Measurements from ENCODE around the gene CPNE1.
"Not testable (repeated sequence)": the region's sequence is repeated elsewhere in the genome, so short reads cannot be mapped to it uniquely, and the experiment has no call there.

CPNE1 gene

GRCh38 chr20:35698298-35699126 is 33.8 kb upstream of the CPNE1 start:
- no peak for DNase-seq (ENCODE audit: low read depth in 3 of 3, low spot score in 1 of 3)

- DNase-seq (ENCODE audit: low read depth in 3 of 3, low spot score in 1 of 3): no peak
Measured at GRCh38 chr20:35697696-35698297, 33.1 kb upstream of the CPNE1 start.

- no peak for DNase-seq (ENCODE audit: low read depth in 3 of 3, low spot score in 1 of 3)
Measured at GRCh38 chr20:35695978-35696377, 31.3 kb upstream of the CPNE1 start.

DNA sequence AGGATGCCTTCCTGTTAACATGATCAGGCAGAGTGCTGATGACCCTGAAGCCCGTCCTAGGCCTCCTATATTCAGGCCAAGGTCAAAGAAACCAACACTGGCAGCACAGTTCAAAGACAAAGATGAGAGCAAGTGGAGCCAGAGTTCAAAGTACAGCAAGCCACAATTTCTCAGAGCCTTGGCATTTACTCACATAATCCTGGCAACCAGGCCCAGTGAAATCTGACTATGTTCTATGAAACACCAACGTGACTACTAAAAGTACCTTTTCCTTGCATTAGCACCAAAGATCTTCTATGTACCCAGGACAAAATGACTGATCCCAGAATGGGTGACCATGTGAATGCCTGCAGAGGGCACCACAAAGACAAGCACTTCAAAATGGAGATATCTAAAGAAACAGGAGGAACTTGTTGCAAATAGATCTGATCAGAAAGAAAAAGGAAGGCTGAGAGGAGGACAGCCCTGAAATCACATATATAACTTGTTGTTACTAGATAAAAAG is 30.6 kb upstream of the CPNE1 start:
- DNase-seq (ENCODE audit: low read depth in 3 of 3, low spot score in 1 of 3): no peak

DNA sequence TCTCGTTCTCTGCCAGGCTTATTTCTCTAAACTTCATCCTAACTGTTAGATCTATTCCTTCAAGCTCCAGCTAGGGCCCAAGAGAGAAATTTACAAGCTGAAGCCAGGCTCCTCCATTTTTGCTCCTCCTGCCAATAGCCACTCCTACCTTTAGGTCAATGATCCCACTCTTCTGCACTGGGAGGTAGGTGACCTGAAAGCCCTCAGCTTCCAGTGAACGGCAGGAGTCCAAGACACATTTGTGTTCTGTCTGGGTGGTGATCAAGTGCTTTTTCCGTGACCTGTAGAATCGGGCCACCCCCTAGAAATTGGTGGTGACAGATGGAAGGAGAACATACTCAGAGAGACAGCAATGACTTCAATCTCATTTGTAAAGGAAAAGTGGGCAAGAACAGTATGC is 25.6 kb upstream of the CPNE1 start:
- no peak for DNase-seq (ENCODE audit: low read depth in 3 of 3, low spot score in 1 of 3)

- DNase-seq (ENCODE audit: low read depth in 3 of 3, low spot score in 1 of 3): not testable (repeated sequence)
Measured at GRCh38 chr20:35686872-35687271, 22.2 kb upstream of the CPNE1 start.

DNA sequence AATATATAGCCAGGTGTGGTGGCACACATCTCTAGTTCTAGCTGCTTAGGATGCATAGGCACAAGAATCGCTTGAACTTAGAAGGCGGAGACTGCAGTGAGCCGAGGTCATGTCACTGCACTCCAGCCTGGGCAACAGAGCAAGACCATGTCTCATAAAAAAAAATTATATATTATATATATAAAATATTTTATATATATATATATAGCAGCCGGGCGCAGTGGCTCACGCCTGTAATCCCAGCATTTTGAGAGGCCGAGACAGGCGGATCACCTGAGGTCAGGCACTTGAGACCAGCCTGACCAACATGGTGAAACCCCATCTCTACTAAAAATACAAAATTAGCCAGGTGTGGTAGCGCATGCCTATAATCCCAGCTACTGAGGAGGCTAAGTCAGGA is 20.7 kb upstream of the CPNE1 start:
- DNase-seq (ENCODE audit: low read depth in 3 of 3, low spot score in 1 of 3): not testable (repeated sequence)

DNA sequence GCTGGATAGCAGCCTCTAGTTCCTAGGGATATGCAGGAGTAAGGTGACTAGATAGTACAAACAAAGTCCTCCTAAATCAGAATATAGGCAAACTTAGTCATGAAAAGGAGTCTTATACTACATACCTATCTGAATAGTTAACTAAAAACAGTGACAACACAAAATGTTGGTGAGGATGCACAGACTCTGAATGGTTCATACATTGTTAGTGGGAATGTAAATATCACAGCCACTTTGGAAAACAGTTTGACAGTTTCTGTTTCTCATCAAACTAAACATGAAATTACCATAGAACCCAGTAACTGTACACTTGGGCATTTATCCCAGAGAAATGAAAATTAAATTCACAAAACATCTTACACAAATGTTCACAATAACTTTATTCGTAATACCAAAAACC is 17.3 kb upstream of the CPNE1 start:
- DNase-seq (ENCODE audit: low read depth in 3 of 3, low spot score in 1 of 3): no peak

DNA sequence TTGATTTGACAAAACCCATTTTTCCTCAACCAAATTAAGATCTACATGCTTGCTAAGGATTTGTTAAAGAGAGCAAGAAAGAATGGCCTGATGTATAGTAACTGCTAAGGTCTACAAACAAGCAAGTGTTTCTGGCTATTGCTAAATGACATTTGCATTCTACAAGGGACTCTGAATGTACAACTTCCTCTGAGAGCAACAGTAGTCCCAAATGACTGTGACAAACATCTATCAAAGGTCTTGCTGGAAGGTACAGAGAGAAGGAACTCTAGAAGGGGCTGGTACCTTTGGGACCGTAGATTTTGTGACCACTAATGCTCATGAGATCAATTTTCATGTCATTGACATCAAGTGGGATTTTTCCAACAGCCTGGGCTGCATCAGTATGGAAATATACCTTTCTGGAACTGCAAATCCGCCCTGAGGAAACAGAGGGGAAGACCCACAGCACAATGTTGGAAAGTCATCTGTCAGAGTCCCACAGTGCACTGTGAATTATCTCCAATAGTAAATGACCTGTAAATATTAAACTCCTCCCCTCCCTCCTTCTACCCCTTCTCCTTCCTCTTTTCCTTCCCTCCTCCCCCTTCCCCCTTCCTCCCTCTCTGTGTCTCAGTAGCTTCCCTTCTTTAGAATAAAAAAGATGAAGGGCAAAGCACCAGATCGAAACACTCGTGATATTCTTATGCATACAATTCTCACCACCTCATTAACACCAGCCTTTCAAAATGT is 15.9 kb upstream of the CPNE1 start:
- DNase-seq (ENCODE audit: low read depth in 3 of 3, low spot score in 1 of 3): no peak

DNA sequence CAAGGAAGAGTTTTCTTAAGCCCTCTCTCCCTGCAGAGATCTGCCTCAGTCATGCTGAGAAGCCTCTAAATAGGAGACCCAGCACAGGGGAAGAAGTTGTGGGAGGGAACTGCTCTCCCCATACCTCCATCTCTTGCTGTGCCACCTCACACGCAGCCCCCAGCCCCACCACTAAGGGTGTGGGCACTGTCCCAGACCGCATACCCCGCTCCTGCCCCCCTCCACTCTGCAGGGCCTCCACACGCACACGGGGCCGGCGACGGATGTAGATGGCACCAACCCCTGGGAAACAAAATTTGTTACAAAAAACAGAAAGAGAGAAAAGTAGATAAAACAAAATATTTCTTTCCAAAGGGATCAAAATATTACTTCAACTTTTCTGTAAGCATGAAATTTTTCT is 10.2 kb upstream of the CPNE1 start:
- DNase-seq (ENCODE audit: low read depth in 3 of 3, low spot score in 1 of 3): no peak

DNA sequence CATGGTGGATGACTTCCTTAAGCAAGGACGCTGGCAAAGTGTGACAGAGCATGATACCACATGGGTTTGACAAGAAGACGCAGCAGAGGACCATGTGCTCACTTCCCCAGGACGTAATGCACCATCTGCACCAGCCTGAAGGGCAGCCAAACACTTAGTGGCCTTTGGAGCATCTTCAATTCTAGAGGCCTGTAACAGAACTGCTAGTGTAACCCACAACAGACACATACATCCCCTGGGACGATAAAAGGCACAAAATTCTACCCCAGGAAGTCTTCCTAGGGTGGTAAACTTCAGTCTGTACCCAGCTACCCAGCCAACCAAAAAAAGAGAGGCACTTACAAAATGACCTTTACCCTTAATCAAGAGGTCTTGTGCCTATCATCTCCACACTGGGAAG is 9.2 kb upstream of the CPNE1 start:
- DNase-seq (ENCODE audit: low read depth in 3 of 3, low spot score in 1 of 3): no peak

GRCh38 chr20:35669681-35670080 is 5.0 kb upstream of the CPNE1 start:
- DNase-seq (ENCODE audit: low read depth in 3 of 3, low spot score in 1 of 3): no peak

DNA sequence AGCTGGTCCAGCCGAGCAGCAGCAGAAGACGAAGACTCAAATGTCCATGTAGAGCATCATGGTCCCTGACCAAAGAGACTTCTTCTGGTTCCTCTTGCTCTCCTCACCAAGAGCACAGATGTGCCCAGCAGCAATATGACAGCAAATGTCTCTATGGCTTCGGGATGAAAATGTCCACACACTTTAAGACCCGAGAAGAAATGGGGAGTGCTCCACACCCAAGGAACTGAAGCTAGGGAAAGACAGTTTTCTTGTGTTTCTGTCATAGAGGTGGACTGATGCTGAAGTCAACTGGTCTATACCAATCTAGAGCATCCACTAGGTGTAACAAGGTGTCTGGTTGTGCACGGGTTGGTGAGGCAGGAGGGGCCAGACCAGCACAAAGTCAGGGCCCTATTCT is 4.5 kb upstream of the CPNE1 start:
- no peak for DNase-seq (ENCODE audit: low read depth in 3 of 3, low spot score in 1 of 3)

GRCh38 chr20:35665949-35666288 is 1.2 kb upstream of the CPNE1 start:
- no peak for DNase-seq (ENCODE audit: low read depth in 3 of 3, low spot score in 1 of 3)

- peak; percentile 8 to 35 (median 24) for DNase-seq (ENCODE audit: low read depth in 3 of 3, low spot score in 1 of 3)
Measured at GRCh38 chr20:35663516-35664465, 909 bp downstream of the CPNE1 start.

DNA sequence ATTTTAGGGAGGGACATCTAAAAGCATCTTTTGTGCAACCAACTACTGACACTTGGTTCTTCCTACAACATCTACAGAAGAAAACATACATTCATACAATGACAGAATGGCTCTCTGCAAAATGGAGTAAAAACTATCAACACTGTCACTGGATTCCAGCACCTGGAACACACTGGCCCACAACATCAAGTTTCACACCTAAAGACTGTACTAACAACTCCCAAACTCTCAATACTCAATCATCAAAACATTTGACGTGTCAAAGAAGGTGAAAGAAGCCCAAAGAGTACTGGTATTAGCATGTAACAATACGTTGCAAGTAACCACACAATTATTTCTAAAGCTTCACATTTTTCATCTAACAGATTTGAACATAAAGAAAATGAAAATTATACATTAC is 2.1 kb downstream of the CPNE1 start:
- DNase-seq (ENCODE audit: low read depth in 3 of 3, low spot score in 1 of 3): no peak

GRCh38 chr20:35661908-35662307 is 2.8 kb downstream of the CPNE1 start:
- DNase-seq (ENCODE audit: low read depth in 3 of 3, low spot score in 1 of 3): no peak

DNA sequence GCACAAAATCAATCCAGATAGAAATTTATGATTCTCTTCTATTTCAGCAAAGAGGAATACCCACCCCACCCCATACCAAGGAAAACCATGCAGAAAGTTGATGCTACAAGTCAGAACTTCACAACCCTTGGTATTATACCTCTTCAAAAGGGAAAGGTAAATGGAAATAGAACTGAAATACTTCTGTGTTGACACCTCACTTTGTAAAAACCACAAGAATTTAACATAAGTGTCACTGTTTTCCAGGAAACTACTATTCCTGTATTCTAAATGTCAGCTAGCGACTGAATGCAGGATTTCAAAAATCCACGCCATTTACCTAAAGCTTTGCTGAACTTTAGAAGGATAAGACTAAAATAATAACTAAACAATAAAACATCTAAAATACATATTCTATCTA is 3.6 kb downstream of the CPNE1 start:
- no peak for DNase-seq (ENCODE audit: low read depth in 3 of 3, low spot score in 1 of 3)

- peak in 1 of 3 donors; percentile 10 for DNase-seq (ENCODE audit: low read depth in 3 of 3, low spot score in 1 of 3)
Measured at GRCh38 chr20:35660122-35660937, 4.4 kb downstream of the CPNE1 start.

- no peak for DNase-seq (ENCODE audit: low read depth in 3 of 3, low spot score in 1 of 3)
Measured at GRCh38 chr20:35657271-35657670, 7.4 kb downstream of the CPNE1 start.
